GM18499 (cell line): ENCODE results near the gene B3GAT1.

Experiments used
- ATAC-seq: cut with Tn5 transposase; IDR thresholded peaks from one replicate; pipeline ENCODE4 v1.9.1; 2021; ENCODE audit warnings: moderate number of reproducible peaks; ENCODE audit not compliant: insufficient read depth, unreplicated experiment

Gene B3GAT1

GRCh38 chr11:134413043-134413825, 1.2 kb upstream of the B3GAT1 start:
- no peak for ATAC-seq

GRCh38 chr11:134410766-134411165, 1.3 kb downstream of the B3GAT1 start:
- ATAC-seq, result no peak

- no peak for ATAC-seq
Measured at GRCh38 chr11:134409552-134410429, 2.3 kb downstream of the B3GAT1 start.

GRCh38 chr11:134407923-134408322, 4.1 kb downstream of the B3GAT1 start:
- no peak for ATAC-seq

GRCh38 chr11:134407321-134407828, 4.7 kb downstream of the B3GAT1 start:
- no peak for ATAC-seq

- no peak for ATAC-seq
Measured at GRCh38 chr11:134406264-134407185, 5.5 kb downstream of the B3GAT1 start.

- no peak for ATAC-seq
Measured at GRCh38 chr11:134405841-134406240, 6.2 kb downstream of the B3GAT1 start.

- no peak for ATAC-seq
Measured at GRCh38 chr11:134405436-134405835, 6.6 kb downstream of the B3GAT1 start.

- no peak for ATAC-seq
Measured at GRCh38 chr11:134404575-134405341, 7.3 kb downstream of the B3GAT1 start.

- ATAC-seq, result no peak
Measured at GRCh38 chr11:134402910-134403309, 9.1 kb downstream of the B3GAT1 start.

GRCh38 chr11:134401825-134402809, 9.9 kb downstream of the B3GAT1 start:
- no peak for ATAC-seq

- no peak for ATAC-seq
Measured at GRCh38 chr11:134399996-134400395, 12.0 kb downstream of the B3GAT1 start.

GRCh38 chr11:134399293-134399654, 12.8 kb downstream of the B3GAT1 start:
- no peak for ATAC-seq

- no peak for ATAC-seq
Measured at GRCh38 chr11:134398644-134399292, 13.3 kb downstream of the B3GAT1 start.

GRCh38 chr11:134398079-134398444, 14.0 kb downstream of the B3GAT1 start:
- no peak for ATAC-seq

- ATAC-seq, result no peak
Measured at GRCh38 chr11:134397304-134398078, 14.6 kb downstream of the B3GAT1 start.

- ATAC-seq, result no peak
Measured at GRCh38 chr11:134395002-134395401, 17.0 kb downstream of the B3GAT1 start.
